MV-4-11 (cell line): Measurements from ENCODE around the gene REPS2.
A peak's percentile ranks its signal among the peaks of the same experiment; 100 is the strongest.

ENCODE experiments used
- DNase-seq: peaks from one replicate; lab custom pipeline; 2025; lab: John Stamatoyannopoulos, UW

REPS2 gene

DNA sequence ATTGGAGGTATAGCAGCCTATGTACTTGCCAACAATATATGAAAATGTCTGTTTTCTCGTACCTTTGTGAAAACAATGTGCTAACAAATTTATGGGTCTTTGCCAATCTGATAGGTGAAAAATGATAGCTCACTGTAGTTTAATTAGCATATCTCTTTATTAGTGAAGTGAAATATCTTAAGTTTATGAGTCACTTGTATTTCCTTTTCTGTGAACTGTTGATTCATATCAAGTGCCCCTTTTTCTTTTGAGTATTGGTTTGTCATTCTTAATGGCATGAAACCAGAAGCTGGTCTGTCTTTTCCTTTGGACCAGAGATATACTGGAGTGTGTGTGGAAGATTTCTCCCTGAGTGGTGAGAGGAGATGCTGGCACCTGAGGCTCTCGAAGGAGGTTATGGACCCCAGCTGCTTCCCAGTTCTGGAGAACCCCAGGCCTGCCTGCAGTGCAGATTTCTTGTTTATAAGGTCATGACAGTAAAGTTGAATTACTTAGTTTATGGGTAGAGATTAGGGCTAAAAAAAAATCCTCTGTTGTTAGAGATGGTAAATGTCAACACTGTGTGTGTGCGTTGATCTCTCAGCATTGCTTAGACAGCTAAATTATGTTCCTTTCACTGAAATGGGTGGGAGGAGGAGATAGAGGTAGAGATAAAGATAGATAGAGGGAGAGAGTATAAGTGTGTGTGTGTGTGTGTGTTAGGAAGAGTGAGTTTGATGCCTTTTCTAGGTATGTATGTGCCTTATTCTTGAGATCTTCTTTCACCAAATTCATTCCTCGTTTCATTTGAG, 89.9 kb downstream of the REPS2 start:
- DNase-seq: no peak

DNA sequence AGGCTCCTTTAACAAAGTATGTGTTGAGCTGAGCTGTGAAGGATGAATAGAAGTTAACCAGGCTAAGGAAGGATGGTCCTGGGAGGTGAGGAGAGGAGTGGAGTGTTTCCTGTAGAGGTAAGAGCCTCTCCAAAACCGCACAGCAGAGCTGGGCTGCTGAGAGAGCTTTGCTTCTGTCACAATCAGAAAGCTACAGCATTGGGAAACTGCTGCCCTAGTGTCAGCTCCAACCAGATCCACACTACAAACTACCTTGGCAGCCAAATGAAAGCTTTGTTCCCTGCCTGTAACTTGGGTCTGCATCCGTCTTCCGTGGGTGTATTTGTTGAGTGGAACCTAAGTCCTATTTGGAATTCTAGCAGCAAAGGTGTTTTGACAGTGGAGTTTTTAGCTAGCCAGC, 91.8 kb downstream of the REPS2 start:
- peak; percentile 45 for DNase-seq

DNA sequence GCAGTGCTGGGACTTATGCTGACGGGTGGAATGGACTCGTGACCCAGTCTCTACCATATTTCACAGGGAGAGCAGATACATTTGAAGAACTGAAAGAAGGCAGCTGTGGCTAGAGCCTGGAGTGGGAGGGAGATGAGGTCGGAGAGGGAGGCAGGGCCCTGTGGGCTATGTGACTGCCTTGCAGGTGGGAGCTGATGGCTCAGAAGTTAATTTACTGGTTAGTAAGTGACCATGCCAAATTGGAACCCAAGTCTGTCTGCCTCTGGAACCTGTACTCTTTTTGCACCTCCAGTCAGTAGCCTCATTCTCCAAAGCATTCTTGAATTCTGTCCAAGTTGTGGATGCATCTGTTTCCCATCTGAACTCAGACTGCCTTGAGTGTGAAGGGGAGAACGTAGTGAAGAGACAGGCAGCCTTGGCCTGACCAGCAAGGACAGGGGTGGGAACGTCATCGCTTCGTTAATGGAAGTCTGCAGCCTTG, 92.3 kb downstream of the REPS2 start:
- peak; percentile 71 for DNase-seq

DNA sequence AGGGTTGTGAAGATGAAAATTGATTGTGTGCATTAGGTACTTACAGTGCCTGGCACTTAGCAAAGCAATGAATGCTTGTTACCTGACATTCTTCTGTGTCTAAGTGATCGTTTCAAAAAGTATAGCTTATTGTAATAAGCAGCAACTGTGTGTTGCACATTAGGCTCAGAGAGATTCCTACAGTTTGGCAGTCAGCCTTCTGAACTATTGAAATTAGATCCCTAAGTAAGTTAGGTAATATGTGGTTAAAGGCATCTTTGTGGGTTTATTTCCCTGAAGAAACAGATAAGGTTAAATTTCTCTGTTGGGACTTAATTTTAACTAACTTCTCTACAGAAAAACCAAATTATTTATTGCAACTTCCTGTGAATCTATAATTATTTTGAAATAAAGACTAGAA, 93.4 kb downstream of the REPS2 start:
- no peak for DNase-seq

DNA sequence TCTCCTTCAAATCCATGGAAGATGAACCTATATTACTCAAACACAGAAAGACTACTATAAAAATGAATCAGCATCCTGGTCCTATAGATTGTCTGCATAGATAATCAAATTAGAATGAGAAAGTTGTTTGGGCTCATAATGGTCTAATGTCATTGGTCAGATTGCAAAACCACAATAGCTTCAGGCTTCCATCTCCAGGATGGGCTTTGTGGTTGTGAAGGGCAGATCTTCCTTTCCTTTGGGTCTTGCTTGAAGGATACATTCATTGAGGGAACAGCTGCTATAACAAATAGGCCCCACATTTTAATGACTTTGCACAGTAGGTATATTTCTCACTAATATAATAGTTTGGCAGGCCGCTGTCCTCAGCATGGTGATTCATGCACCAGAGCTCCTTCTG, 94.3 kb downstream of the REPS2 start:
- no peak for DNase-seq

DNA sequence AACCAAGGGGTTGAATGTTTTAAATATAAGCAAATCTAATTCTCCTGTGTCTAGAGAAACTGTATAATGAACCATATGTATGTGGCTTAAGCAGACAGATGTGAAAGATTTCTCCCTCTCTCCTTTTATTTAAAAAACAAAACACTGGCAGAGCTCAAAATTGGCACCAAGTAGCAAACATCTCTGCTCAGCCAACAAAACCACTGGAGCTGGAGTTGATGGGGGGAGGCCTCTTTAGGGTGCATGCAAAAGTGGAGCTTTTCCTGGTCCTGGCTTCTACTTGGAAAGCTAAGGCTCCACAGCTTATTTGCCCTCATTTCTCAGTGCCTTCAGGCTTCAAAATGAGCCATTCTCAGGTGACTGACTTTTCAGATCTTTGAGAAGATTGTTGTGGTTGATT, 95.6 kb downstream of the REPS2 start:
- DNase-seq: no peak

DNA sequence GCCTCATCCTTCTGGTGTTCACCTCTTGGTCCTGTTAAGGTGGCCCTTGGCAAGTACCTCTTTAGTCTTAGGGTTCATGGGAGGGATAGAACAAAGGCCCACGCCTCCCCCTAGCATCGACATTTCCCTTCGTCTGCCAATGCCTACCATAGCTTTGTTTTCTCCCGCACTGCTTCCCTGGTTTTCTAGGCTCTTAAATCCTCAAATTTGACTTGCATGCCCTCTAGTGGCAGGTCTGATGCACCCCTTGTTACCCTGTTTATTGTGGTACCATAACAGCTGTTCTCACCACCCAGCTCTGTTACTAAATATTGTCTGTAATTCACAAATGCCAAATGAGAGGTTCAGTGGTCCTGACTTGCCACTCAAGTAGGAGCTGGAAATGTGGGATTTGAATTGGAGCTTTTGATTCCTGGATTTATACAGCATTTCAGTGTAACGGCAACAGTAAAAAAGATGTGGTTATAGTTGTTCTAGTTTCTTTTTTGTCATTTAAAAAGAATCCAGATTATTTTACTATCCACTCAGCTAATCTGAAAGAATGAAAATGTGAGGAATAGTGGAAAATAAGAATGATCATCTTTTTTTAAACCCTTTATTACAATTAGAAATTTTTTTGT, 100.1 kb downstream of the REPS2 start:
- DNase-seq: peak; percentile 34

DNA sequence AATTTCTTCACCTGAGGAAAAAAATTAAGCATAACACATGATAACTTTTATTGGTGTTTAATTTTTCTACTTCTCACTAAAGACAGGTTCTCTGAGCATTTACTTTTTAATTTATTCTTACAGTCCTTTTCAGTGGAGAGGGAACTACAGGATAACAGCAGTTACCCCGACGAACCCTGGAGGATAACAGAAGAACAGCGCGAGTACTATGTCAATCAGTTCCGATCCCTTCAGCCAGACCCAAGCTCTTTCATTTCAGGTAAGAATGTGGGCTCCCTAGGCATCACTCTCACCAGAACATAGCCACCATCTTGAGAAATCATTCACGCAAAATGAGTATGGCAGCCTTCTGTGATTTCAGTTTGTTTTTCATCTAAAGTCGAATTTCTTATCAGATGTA, 100.8 kb downstream of the REPS2 start:
- no peak for DNase-seq

DNA sequence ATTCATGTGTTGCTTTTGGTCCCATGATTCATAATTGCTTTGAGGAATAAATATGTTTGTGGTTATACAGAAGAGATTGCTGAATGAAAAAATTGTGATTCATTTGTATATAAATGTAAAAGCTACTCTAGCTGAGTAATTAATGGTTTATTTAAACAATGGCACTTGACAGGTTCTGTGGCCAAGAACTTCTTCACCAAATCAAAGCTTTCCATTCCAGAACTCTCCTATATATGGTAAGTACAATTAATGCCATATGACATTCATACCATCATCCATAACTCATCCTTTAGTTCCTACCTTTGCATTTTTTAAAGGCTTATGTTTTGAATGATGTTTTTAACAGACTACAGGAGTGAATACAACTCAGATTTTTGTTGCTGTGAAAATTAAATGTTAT, 105.8 kb downstream of the REPS2 start:
- DNase-seq: no peak

DNA sequence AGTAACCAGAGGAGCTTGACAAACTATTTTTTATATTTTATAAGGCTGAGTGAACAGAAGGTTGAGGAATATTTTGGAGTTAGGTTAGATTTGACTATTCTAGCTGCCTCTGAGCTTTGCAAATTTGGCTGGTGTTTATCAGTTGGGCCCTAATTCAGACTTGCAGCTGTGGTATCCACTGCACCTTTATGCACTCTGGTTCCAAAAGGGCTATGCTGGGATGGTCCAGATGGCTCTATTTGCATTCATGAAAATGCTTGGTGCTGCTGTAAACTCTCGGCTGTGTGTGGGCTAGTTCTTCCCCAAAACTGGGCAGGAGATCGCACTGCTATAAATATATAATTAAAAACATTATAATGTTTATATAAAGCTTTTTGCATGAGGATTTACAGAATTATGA, 106.3 kb downstream of the REPS2 start:
- DNase-seq: no peak

DNA sequence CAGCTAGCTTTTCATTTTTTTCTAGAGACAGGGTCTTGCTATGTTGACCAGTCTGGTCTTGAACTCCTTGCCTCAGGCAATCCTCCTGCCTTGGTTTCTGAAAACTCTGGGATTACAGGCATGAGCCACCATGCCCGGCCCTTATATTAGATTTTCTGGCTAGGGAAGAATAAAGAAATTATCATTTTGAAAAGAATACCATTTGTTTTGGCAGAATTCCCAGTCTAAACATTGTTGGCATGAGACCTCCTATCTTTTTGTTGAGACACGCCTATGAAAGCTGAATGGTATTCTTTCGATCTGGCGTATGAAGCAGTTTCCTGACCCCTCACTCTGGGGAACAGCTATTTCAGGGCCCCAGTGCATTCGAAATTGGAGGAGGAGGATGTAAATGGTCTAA, 107.0 kb downstream of the REPS2 start:
- DNase-seq: no peak

DNA sequence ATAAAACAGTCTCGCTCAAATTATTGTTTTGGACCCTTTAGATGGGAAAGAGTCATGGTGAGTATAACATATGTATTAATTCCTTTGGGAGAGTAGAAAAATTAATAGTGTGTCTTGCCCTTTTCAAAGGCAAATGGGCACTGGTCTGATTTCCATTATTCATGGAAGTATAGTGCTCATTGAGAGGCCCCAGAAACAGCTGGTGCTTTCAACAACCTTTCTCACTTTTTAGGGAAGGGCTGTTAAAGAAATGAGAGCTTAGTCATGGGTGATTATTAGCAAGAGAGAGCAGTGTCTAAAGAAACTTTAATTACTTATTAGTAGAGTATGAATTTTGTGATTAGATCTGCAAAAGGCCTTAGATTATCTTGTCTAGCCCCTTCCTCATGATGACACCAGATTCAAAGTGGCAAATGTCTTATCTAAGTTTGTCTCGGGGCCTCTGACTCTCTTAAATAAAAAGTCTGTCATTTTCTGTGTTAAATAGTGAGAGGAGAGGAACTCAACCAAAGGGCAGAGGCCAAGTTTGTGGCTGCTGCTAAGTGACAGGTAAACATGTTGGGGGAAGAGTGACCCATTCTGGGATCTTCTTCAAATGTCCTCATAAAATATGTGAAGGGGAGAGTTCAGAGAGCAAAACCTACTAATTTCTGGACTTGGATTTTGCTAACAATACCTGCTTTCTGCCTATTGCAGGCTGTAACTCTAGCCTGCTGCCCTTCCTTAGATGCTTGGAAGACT, 110.6 kb downstream of the REPS2 start:
- DNase-seq: no peak

DNA sequence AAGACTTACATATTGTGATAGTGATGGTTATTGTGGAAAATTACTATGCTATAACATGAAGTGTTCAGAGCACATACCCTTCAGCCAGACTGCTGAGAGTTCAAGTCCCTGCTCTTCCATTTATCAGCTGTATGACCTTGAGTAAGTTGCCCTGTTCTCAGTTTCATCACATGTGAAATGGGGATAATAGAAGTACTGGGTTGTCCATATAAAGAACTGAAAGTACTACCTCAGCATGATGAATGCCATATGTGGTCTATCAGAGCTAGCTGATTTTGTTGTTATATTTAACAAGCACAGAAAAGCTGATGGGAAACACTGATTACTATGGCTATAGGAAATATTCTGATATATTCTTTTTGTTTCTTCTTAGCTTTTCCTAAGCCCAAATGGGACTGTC, 115.6 kb downstream of the REPS2 start:
- DNase-seq: no peak

DNA sequence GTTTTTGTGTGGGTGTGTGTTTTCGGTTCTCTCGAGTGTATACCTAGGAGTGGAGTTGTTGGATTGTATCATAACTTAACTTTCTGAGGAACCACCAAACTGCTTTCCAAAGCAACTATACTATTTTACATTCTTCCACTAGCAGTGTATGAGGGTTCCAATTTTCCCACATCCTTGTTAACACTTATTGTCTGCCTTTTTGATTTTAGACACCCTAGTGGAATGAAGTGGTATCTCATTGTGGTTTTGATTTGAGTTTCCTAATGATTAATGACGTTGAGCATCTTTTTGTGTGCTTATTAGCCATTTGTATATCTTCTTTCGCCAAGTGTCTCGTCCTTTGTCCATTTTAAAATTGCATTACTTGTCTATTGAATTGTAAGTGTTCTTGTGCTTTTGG, 118.6 kb downstream of the REPS2 start:
- no peak for DNase-seq

DNA sequence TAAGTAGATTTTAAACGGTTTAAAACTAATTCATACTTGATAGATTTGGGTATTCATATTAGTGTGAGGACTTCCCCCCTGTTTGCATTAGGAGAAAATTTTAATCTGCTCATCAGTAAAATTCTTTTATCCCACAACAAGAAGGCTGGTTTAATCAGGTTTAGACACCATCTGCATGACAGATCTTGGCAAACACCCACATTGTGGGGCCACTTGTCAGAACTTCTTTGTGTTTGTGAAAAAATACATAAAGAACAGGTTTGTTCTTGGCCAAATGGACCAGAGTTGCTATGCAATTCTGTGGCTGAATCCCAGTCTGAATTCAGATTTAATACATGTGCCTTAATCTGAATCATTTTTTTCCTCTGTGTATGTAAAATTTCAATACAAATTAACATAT, 121.1 kb downstream of the REPS2 start:
- DNase-seq: no peak

DNA sequence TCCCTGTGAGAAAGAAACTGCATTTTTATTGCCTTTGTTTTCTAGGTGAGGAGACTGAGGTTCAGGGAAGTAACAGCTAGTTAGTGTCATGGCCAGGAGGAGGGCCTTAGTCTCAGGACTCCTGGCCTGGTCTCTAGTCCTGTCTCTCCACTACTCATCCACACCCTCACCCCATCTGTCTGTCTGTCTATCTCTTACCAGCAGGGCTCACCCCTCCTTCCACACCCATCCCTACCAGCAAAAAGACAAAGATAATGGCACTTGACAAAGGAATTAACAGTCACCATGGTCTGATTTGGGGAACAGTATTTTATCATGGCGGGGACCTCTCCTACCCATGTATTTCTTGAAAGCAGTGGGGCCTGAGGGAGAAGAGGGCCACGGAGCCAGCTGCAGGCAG, 125.8 kb downstream of the REPS2 start:
- no peak for DNase-seq

DNA sequence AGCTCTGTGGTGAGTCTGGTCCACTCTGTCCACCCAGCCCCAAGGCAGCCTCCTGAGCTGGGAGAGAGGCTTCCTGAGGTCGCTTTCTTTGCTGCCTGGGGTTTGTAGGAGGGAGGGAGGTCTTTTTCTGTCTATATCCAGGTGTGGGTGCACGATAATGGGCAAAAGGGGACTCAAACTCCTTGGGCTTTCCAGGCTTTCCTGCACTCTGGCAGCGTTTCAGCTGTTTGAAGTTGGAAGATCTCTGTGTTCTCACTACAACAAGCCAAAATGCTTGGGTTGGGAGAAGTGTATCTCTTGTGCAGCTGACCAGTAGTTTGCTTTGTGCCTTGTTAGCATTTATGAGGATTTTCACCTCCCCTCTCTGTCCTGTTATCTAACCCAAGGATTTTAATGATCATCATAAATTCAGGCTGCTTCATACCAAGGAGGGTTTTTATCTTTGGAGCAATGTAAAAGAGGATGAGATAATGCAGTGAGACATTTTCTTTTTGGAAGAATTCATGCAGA, 126.3 kb downstream of the REPS2 start:
- DNase-seq: no peak

DNA sequence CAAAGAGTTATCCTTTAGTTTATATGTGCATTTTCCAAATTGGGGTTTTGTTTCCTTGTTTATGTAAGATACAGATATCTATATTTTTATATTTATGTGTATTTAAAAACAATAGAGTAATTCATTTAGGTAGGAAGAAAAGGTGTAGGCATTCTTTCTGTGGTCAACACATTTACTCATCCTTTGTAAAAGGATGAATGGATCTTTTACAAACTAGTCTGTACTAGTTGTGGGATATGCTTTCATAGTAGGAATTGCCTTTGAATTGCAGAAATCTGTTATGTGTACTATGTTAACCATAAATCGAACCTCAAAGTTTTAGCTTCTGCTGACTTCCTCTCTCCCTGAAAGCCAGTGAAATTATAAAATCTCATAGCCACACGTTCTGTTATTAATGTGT, 128.5 kb downstream of the REPS2 start:
- no peak for DNase-seq

DNA sequence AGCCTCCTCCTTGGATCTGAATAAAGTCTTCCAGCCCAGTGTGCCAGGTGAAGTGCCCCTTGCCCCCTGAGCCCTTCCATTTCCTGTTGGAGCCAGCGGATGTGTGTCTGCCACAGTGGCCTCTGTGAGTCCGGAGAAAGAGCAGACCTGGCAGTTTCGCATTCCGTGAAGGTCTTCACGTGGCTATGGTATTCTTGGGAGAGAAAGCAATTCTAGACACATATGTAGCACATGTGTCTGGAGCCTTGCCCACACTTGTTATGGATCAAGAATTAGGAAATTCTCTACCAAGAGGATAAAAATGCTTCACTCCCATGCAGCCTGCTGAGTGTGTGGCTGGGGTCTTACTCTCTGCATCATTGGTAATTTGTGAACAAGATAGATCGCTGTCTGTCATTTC, 130.9 kb downstream of the REPS2 start:
- no peak for DNase-seq

DNA sequence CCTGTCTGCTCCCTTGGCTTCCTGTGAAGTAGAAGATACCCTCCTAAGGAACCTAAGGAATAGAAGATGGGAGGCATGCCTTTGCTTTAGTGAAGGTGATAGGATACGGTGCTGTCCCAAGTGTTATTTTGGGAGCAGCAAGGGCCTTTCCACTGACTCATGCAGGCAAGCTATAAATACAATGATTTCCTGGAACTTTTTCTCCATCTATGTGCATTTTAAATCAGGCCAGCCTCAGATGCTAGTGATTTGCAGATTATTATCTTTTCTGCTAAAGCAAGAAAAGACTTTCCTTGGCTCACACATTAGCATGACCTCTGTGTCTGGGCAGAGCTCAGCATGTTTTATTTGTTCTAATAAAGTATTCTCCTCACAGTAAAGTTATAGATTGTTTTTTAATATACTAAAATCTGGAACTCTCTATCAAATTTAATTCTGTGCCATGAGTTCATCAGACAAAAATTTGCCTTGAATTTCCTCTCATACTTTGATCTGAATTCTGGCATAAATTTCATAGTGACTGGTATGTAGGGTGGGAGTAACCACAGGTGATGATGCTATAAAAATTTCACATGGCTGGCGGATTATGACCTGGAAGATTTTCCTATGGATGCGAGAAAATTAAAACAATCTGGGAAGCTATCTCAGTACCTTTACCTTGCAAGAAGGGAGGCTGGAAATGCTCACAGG, 131.7 kb downstream of the REPS2 start:
- no peak for DNase-seq

DNA sequence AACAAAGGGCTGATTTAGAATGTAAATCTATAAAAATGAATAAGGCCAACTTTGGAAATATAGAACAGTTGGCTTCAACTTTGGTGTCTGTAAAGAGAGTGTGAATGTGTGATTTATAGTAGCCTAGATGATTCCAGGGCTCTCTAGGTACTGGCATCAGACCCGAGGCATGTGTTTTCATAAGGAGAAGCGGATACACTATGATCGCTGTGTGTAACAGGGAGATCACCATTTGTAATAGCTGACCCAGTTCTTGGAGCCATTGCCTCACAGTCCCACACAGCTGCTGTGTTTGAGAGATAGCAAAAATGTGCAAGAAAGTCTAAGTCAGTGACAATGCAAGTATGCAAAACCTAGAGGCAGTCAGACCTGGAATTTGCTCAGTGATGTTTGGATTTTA, 135.1 kb downstream of the REPS2 start:
- DNase-seq: no peak

DNA sequence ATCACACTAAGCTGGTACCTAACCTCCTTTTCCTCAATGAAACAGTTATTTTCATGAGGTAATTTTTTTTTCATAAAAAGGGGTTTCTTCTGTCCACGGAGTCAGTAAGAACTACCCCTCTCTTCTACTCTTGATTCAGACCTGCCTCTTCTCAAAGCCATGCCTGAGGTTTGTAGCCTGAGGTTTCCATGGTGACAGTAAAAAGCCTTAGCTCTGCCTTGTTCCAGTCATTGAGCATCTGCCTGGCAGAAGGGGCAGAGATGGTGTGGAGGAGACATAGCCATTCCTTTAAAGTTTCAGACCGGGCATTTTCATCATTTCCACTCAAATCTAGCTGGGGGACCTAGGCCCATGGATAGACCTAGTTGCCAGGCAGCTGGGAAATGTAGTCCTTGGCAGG, 135.5 kb downstream of the REPS2 start:
- DNase-seq: no peak
